AG09319 (cell line): ENCODE data around the gene OPHN1.

ENCODE experiments used
- DNase-seq: peaks from one replicate; pipeline ENCODE4 v3.0.0-alpha.2; 2010; ENCODE audit warnings: low read depth; ENCODE audit errors: extremely low read depth
- CTCF ChIP-seq: IDR thresholded peaks from 2 replicates; pipeline ENCODE4 v1.5.1; 2011; ENCODE audit warnings: low read depth, mild to moderate bottlenecking, inconsistent platforms, low read length, moderate library complexity

Gene OPHN1, protein sequence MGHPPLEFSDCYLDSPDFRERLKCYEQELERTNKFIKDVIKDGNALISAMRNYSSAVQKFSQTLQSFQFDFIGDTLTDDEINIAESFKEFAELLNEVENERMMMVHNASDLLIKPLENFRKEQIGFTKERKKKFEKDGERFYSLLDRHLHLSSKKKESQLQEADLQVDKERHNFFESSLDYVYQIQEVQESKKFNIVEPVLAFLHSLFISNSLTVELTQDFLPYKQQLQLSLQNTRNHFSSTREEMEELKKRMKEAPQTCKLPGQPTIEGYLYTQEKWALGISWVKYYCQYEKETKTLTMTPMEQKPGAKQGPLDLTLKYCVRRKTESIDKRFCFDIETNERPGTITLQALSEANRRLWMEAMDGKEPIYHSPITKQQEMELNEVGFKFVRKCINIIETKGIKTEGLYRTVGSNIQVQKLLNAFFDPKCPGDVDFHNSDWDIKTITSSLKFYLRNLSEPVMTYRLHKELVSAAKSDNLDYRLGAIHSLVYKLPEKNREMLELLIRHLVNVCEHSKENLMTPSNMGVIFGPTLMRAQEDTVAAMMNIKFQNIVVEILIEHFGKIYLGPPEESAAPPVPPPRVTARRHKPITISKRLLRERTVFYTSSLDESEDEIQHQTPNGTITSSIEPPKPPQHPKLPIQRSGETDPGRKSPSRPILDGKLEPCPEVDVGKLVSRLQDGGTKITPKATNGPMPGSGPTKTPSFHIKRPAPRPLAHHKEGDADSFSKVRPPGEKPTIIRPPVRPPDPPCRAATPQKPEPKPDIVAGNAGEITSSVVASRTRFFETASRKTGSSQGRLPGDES

DNA sequence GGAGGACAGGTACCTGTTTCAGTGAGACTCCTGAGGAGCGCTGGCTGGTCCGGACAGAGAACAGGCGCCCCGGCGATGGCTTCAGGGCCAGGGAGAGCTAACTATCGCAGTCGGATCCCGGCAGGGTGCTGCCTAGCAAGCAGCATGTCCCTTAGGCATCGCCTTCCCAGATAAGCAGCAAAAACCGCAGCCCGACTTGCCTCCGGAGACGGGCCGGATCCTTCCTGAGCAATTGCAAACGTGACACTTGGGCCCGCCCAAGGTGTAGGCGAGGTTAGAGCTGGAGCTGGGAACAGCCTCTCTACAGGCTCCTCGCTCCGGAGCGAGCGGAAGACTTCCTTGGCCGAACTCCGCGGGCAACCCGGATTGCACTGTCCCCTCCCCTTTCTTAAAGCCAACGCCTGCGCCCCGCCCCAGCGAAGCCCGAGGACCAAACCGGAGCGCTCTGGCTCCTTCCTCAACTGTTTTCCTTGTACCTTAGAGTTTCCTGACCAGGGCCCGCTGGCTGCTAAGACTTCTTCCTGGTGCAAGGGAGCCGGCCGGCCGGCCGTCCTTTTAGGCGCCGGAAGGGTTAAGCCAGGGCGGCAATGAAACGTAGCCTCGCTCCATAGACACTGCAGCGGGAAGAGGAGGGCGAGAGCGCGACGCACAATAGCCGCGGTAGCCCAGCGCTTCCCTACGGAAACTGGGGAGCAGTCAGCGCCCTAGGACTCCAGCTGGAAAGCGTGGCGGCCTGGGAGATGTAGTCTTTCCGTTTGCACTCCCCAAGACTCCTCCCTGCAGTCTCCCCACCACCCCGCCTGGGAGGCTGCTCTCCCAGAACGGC is at the start of gene OPHN1:
TSS of gene OPHN1 (minus strand) at position 341 of the 826 bp plus-strand sequence. CDS start 475 bp downstream, outside the sequence.
- DNase-seq: no peak

GRCh38 chrX:68480969-68481368 is 47.7 kb upstream of the OPHN1 start:
- no peak for TF ChIP-seq CTCF
- no peak for DNase-seq

More for the DNA sequence above, at the start of gene OPHN1:
- TF ChIP-seq CTCF: no peak

GRCh38 chrX:68464796-68465195 is 31.5 kb upstream of the OPHN1 start:
- TF ChIP-seq CTCF: no peak
- DNase-seq: no peak

DNA sequence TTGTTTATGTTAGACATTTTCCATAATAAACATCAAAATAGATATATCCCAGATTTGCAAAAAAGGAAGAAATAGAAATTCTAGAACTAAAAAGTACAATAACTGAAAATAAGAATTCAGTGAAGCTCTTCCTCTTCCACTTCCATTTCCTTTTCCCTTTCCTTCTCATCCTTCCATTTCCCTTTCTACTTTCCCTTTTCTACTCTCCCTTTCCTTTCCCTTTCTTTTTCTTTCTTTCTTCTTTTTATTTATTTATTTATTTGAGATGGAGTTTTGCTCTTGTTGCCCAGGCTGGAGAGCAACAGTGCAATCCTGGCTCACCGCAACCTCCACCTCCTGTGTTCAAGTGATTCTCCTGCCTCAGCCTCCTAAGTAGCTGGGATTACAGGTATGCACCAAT is 30.6 kb upstream of the OPHN1 start:
- no peak for TF ChIP-seq CTCF
- no peak for DNase-seq

DNA sequence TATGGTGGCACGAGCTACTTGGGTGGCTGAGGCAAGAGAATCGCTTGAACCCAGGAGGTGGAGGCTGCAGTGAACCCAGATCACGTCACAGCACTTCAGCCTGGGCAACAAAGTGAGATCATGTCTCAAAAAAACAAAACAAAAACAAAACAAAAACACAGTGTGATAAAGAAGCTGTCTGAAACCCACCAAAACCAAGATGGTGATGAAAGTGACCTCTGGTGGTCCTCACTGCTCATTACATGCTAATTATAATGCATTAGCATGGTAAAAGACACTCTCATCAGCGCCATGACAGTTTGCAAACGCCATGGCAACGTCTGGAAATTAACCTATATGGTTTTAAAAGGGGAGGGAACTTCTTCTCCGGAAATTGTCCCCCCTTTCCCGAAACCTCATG is 29.4 kb upstream of the OPHN1 start:
- peak; percentile 7 for DNase-seq
- TF ChIP-seq CTCF: peak; percentile 45

DNA sequence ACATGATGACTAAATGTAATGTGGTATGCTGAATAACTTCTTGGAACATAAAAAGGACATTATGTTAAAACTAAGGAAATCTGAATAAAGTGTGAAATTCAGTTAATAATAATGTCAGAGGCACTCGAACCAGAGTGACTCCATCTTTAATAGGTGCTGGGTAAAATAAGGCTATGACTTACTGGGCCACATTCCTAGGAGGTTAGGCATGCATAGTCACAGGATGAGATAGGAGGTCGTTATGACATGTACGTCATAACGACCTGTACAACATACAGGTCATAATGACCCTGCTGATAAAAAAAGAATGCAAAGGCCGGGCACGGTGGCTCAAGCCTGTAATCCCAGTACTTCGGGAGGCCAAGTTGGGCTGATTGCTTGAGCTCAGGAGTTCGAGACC is 28.9 kb upstream of the OPHN1 start:
- no peak for TF ChIP-seq CTCF
- DNase-seq: no peak
